Activated naive CD4-positive, alpha-beta T cell treated with anti-CD3 and anti-CD28 coated beads, Interleukin-2, amount 10 ng/mL, durations not matched to agents 7 days and 5 days (primary cell): ENCODE data around the gene ANKRD62.
"Not testable (repeated sequence)": the region's sequence is repeated elsewhere in the genome, so short reads cannot be mapped to it uniquely, and the experiment has no call there.

Source experiments
- CTCF ChIA-PET: fragments of 350-600 bp; sonication (Branson Sonifier 250); formaldehyde crosslinking; loops from one replicate; lab custom pipeline; 2021; ENCODE audit warnings: antibody characterized with exemption; lab: Charles Lee
- DNase-seq: peaks from one replicate; pipeline ENCODE4 v3.0.0-alpha.2; 2020
- H3K27ac Mint-ChIP-seq: one replicate; pipeline ENCODE4 v1.8.0; 2021; ENCODE audit warnings: mild to moderate bottlenecking, moderate library complexity, mixed read lengths
- H3K27me3 Mint-ChIP-seq: one replicate; pipeline ENCODE4 v1.8.0; 2021; ENCODE audit warnings: mild to moderate bottlenecking, mixed read lengths
- H3K36me3 Mint-ChIP-seq: one replicate; pipeline ENCODE4 v1.8.0; 2021; ENCODE audit warnings: mixed read lengths
- H3K4me1 Mint-ChIP-seq: one replicate; pipeline ENCODE4 v1.8.0; 2021; ENCODE audit warnings: mixed read lengths
- H3K4me3 Mint-ChIP-seq: one replicate; pipeline ENCODE4 v1.8.0; 2021; ENCODE audit warnings: mild to moderate bottlenecking, moderate library complexity, mixed read lengths
- H3K9me3 Mint-ChIP-seq: one replicate; pipeline ENCODE4 v1.8.0; 2021; ENCODE audit warnings: mixed read lengths

ANKRD62 gene

GRCh38 chr18:12059334-12060181, 34.1 kb upstream of the ANKRD62 start:
- Mint-ChIP-seq H3K4me3 (no peak overlapping the region), H3K4me1 (no peaks in the 10 kb centered on the region), H3K36me3 (no peaks in the 10 kb centered on the region), H3K27me3 (peaks cover 16% of the 10 kb centered on the region), H3K27ac (no peak overlapping the region), H3K9me3 (no peaks in the 10 kb centered on the region)
- CTCF ChIA-PET: no interaction called here
- no peak for DNase-seq

DNA sequence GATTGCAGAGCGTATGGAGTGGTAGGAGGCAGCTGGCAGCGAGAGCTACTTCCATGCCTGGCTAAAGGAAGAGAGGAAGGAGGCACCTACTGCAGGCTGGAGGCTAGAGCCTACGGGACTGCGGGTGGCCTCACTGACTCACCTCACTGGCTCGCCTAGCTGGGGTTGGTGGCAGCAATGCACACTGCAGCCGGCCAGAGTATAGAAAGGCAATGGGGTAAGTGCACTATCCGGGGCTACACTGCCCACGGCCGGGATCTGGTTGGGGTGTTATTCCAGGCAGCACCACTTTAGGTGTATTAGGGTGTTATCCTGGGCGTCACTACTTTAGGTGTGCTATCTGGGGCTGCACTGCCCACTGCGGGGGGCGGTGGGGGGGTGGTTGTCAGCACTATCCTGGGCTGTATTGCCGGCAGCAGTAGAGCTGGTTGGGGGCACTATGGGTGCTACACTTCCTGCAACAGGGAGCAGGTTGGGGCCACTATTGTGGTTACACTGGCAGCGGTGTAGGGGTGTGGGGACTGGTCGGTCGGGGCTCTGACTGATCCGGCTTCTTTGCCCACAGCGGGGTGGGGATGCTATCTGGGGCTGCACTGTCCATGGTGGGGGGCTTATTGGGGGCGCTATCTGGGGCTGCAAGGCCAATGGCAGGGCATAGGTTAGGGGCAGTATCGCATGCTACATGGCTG, 33.3 kb upstream of the ANKRD62 start:
- Mint-ChIP-seq H3K4me3 (no peak overlapping the region), H3K9me3 (no peaks in the 10 kb centered on the region), H3K4me1 (no peaks in the 10 kb centered on the region), H3K27me3 (peaks cover 16% of the 10 kb centered on the region), H3K27ac (no peak overlapping the region), H3K36me3 (no peaks in the 10 kb centered on the region)
- CTCF ChIA-PET: no interaction called here
- no peak for DNase-seq

- no peak overlapping the region for H3K27ac Mint-ChIP-seq
- H3K9me3 Mint-ChIP-seq: no peaks in the 10 kb centered on the region
- no peak for DNase-seq
- no peak overlapping the region for H3K4me3 Mint-ChIP-seq
- no peaks in the 10 kb centered on the region for H3K36me3 Mint-ChIP-seq
- CTCF ChIA-PET: no interaction called here
- no peaks in the 10 kb centered on the region for H3K4me1 Mint-ChIP-seq
- peaks cover 10% of the 10 kb centered on the region for H3K27me3 Mint-ChIP-seq
Observed at GRCh38 chr18:12061685-12062084, 32.0 kb upstream of the ANKRD62 start.

DNA sequence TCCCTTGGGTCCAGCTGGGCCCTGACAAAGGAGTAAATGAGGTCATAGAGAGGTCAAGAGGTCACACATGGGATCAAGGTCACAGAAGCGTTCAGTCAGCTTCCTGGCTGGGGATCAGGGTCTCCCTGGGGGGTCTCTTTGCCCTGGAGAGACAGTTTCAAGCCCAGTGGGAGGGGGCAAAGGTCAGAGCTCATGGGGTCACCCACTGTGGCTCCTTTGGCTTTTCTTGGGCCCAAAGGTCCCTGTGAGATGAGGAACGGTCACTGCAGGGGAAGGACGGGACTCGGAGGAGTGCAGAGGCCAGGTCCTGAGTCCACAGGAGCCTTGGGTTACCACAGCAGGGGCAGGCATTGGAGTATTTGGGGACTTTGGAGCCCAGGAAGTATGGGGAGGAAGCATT, 30.7 kb upstream of the ANKRD62 start:
- no peaks in the 10 kb centered on the region for H3K36me3 Mint-ChIP-seq
- CTCF ChIA-PET: no interaction called here
- DNase-seq: no peak
- H3K4me3 Mint-ChIP-seq: no peak overlapping the region
- H3K9me3 Mint-ChIP-seq: no peaks in the 10 kb centered on the region
- H3K4me1 Mint-ChIP-seq: no peaks in the 10 kb centered on the region
- no peak overlapping the region for H3K27ac Mint-ChIP-seq
- H3K27me3 Mint-ChIP-seq: peaks cover 4% of the 10 kb centered on the region

DNA sequence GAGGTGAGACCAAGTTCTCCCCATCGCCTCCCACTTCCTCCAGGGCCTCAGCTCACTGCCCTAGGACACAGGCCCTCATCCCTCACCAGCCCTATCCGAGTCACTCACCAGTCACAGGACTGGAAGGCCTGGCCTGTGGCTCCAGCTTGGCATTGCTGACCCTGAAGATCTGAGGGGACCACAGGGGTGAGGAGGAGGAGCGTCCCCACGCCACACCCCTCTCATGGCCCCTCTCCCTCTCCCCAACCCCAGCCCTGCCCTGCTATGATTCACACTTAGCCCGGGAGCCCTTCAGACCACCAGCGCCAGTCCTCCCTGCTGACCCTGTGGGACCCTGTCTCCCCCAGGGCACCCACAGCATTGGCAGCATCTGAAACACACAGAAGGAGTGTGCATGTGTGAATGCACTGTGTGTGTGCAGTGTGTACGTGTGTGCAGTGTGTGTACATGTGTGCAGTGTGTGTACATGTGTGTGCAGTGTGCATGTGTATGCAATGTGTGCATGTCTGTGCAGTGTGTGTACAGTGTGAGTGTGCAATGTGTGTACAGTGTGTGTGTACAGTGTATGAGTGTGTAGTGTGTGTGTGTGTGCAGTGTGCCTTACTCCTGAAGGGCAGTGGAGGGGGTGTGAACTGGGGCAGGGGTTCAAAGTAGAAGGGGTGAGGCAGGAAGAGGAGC, 29.4 kb upstream of the ANKRD62 start:
- Mint-ChIP-seq H3K27me3 (peaks cover 4% of the 10 kb centered on the region), H3K9me3 (no peaks in the 10 kb centered on the region), H3K4me1 (no peaks in the 10 kb centered on the region), H3K4me3 (no peak overlapping the region), H3K27ac (no peak overlapping the region), H3K36me3 (no peaks in the 10 kb centered on the region)
- no peak for DNase-seq
- CTCF ChIA-PET: no interaction called here

- no peaks in the 10 kb centered on the region for H3K9me3 Mint-ChIP-seq
- no peak overlapping the region for H3K27ac Mint-ChIP-seq
- no peak overlapping the region for H3K4me3 Mint-ChIP-seq
- DNase-seq: no peak
- H3K36me3 Mint-ChIP-seq: no peaks in the 10 kb centered on the region
- H3K4me1 Mint-ChIP-seq: no peaks in the 10 kb centered on the region
- H3K27me3 Mint-ChIP-seq: peaks cover 4% of the 10 kb centered on the region
- CTCF ChIA-PET: no interaction called here
Observed at GRCh38 chr18:12065397-12065796, 28.2 kb upstream of the ANKRD62 start.

- DNase-seq: no peak
- no peak overlapping the region for H3K4me3 Mint-ChIP-seq
- no peaks in the 10 kb centered on the region for H3K4me1 Mint-ChIP-seq
- no peaks in the 10 kb centered on the region for H3K9me3 Mint-ChIP-seq
- no peaks in the 10 kb centered on the region for H3K36me3 Mint-ChIP-seq
- peaks cover 4% of the 10 kb centered on the region for H3K27me3 Mint-ChIP-seq
- no peak overlapping the region for H3K27ac Mint-ChIP-seq
- CTCF ChIA-PET: no interaction called here
Observed at GRCh38 chr18:12066910-12067511, 26.6 kb upstream of the ANKRD62 start.

GRCh38 chr18:12067671-12068070, 26.0 kb upstream of the ANKRD62 start:
- Mint-ChIP-seq H3K36me3 (no peaks in the 10 kb centered on the region), H3K4me3 (no peak overlapping the region), H3K4me1 (no peaks in the 10 kb centered on the region), H3K9me3 (no peaks in the 10 kb centered on the region), H3K27ac (no peak overlapping the region), H3K27me3 (peaks cover 4% of the 10 kb centered on the region)
- CTCF ChIA-PET: no interaction called here
- DNase-seq: no peak

DNA sequence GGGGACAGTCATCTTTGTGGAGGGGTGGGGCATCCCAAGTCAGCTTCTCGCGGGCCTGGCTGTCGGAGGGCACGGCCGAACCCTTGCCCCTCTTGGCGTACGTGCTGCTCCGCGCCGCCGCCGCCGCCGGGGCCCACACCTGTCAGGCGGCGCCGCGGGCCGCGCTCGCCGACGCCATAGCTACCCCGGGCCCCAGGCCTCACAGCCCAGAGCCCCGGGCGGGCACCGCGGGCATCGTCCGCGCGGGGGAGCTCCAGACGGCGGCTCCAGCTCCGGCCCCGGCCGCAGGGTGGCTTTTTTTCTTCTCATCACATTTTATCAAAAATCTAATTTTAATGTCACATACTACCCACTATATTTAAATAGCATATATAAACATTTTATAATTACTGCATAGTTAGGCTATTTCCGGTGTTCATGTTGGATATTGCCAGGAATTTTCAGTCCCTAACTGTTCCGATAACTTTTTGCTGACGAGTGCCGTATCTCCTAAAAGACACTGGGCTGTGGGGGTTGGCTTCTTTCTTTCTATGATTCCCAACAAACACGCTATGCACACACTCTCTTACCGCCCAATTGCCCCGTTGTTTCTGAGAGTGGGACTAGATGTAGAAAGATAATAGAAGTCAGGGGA, 25.2 kb upstream of the ANKRD62 start:
- H3K27me3 Mint-ChIP-seq, CTCF ChIA-PET, H3K4me1 Mint-ChIP-seq, H3K4me3 Mint-ChIP-seq, H3K9me3 Mint-ChIP-seq, H3K27ac Mint-ChIP-seq, H3K36me3 Mint-ChIP-seq, DNase-seq: not testable (repeated sequence)

DNA sequence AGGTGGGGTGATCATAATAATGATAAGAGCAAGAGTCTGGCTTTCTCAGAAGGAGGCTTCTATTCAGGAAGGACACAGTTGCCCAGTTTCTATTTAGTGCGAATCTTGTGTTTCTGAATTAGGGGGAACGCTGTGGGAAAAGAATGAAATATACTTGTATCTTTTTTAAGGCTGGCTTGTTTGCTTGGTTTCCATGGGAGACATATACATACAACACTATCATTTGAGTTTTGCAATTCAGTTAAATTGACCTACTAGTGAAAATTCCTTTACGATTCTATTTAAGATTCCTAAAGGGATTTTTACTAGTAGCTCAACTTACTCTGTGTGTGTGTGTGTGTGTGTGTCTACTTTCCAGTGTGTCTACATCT, 24.7 kb upstream of the ANKRD62 start:
- Mint-ChIP-seq H3K4me1 (no peaks in the 10 kb centered on the region), H3K27me3 (peaks cover 5% of the 10 kb centered on the region), H3K9me3 (no peaks in the 10 kb centered on the region), H3K4me3 (no peak overlapping the region), H3K27ac (no peak overlapping the region), H3K36me3 (no peaks in the 10 kb centered on the region)
- CTCF ChIA-PET: no interaction called here
- no peak for DNase-seq

- not testable (repeated sequence) for H3K36me3 Mint-ChIP-seq, H3K27ac Mint-ChIP-seq, H3K9me3 Mint-ChIP-seq, DNase-seq, H3K4me3 Mint-ChIP-seq, H3K4me1 Mint-ChIP-seq
- CTCF ChIA-PET: interaction anchor here (1.0 kb wide), 1 partner anchor 166 kb away, joined by 3 read pairs; no protein-coding TSS in a partner anchor
- peaks cover 14% of the 10 kb centered on the region for H3K27me3 Mint-ChIP-seq
Observed at GRCh38 chr18:12071066-12071465, 22.6 kb upstream of the ANKRD62 start.

GRCh38 chr18:12072996-12073395, 20.6 kb upstream of the ANKRD62 start:
- no peaks in the 10 kb centered on the region for H3K9me3 Mint-ChIP-seq
- H3K27me3 Mint-ChIP-seq: peaks cover 16% of the 10 kb centered on the region
- no peak for DNase-seq
- H3K4me3 Mint-ChIP-seq: no peak overlapping the region
- no peaks in the 10 kb centered on the region for H3K36me3 Mint-ChIP-seq
- CTCF ChIA-PET: no interaction called here
- no peak overlapping the region for H3K27ac Mint-ChIP-seq
- H3K4me1 Mint-ChIP-seq: no peaks in the 10 kb centered on the region

- Mint-ChIP-seq H3K4me1 (no peaks in the 10 kb centered on the region), H3K4me3 (no peak overlapping the region), H3K36me3 (no peaks in the 10 kb centered on the region), H3K27ac (no peak overlapping the region), H3K27me3 (peaks cover 16% of the 10 kb centered on the region), H3K9me3 (no peaks in the 10 kb centered on the region)
- CTCF ChIA-PET: no interaction called here
- no peak for DNase-seq
Observed at GRCh38 chr18:12074736-12075135, 18.9 kb upstream of the ANKRD62 start.
